Measurements from ENCODE around the gene MARCO.

MARCO gene

DNA sequence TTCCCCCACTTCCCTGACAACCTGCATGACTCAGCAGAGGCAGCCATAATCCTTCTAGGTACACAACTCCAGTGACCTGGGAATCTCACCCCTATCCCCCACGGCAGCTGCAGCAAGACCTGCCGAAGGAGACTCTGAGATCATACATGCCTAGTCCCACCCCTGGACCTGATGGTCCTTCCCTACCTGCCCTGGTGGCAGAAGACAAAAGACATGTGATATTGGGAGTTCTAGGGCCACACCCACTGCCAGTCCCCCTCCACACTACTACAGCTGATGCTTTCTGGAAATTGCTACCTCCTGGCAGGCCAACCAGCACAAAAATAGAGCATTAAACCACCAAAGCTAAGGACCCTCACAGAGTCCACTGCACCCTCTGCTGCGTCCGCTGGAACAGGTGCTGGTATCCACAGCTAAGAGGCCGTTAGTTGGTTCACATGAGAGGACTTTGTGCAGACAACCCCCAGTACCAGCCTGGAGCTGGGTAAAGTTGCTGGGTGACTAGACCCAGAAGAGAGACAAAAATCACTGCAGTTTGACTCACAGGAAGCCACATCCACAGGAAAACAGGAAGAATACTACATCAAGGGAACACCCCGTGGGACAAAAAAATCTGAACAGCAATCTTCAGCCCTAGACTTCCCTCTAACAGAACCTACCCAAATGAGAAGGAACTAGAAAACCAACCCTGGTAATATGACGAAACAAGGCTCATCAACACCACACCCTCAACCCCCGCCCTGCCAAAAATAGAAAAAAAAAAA is 12.5 kb downstream of the MARCO start:
- Histone ChIP-seq H3K27ac (no peak overlapping the region), H2AFZ (ENCODE audit: low read depth) (no peak overlapping the region), H3K36me3 (ENCODE audit: insufficient read depth) (no peaks in the 10 kb centered on the region), H3K4me3 (IDR thresholded peaks at IDR 0.05; ENCODE audit: insufficient read depth, low read depth, low read length) (no peak overlapping the region), H3K9ac (no peak overlapping the region), H3K27me3 (ENCODE audit: insufficient read depth, low read depth) (no peaks in the 10 kb centered on the region), H3K79me2 (ENCODE audit: insufficient read depth, low read depth) (no peaks in the 10 kb centered on the region), H3K4me2 (no peak overlapping the region), H3K4me1 (ENCODE audit: low read depth, poor library complexity, severe bottlenecking) (no peaks in the 10 kb centered on the region), H4K20me1 (ENCODE audit: insufficient read depth) (no peaks in the 10 kb centered on the region)
- TF ChIP-seq, protein P1, sequence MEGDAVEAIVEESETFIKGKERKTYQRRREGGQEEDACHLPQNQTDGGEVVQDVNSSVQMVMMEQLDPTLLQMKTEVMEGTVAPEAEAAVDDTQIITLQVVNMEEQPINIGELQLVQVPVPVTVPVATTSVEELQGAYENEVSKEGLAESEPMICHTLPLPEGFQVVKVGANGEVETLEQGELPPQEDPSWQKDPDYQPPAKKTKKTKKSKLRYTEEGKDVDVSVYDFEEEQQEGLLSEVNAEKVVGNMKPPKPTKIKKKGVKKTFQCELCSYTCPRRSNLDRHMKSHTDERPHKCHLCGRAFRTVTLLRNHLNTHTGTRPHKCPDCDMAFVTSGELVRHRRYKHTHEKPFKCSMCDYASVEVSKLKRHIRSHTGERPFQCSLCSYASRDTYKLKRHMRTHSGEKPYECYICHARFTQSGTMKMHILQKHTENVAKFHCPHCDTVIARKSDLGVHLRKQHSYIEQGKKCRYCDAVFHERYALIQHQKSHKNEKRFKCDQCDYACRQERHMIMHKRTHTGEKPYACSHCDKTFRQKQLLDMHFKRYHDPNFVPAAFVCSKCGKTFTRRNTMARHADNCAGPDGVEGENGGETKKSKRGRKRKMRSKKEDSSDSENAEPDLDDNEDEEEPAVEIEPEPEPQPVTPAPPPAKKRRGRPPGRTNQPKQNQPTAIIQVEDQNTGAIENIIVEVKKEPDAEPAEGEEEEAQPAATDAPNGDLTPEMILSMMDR (conservative IDR thresholded peaks at IDR 0.05; ENCODE audit: low read depth, low read length), result no peak

- H3K27ac ChIP-seq, result no peak overlapping the region
- no peaks in the 10 kb centered on the region for H3K4me1 ChIP-seq (ENCODE audit: low read depth, poor library complexity, severe bottlenecking)
- H2AFZ ChIP-seq (ENCODE audit: low read depth), result no peak overlapping the region
- no peak overlapping the region for H3K9ac ChIP-seq
- no peaks in the 10 kb centered on the region for H3K79me2 ChIP-seq (ENCODE audit: insufficient read depth, low read depth)
- H3K27me3 ChIP-seq (ENCODE audit: insufficient read depth, low read depth), result no peaks in the 10 kb centered on the region
- no peak overlapping the region for H3K4me3 ChIP-seq (IDR thresholded peaks at IDR 0.05; ENCODE audit: insufficient read depth, low read depth, low read length)
- no peak overlapping the region for H3K4me2 ChIP-seq
- H3K36me3 ChIP-seq (ENCODE audit: insufficient read depth), result no peaks in the 10 kb centered on the region
- no peaks in the 10 kb centered on the region for H4K20me1 ChIP-seq (ENCODE audit: insufficient read depth)
- TF ChIP-seq, protein P1 (conservative IDR thresholded peaks at IDR 0.05; ENCODE audit: low read depth, low read length), result no peak
These were observed 23.7 kb downstream of the MARCO start for GRCh38 chr2:118965737-118966136.

- Histone ChIP-seq H3K4me2 (no peak overlapping the region), H3K27me3 (ENCODE audit: insufficient read depth, low read depth) (no peaks in the 10 kb centered on the region), H3K27ac (no peak overlapping the region), H3K4me3 (IDR thresholded peaks at IDR 0.05; ENCODE audit: insufficient read depth, low read depth, low read length) (no peak overlapping the region), H3K9ac (no peak overlapping the region), H3K4me1 (ENCODE audit: low read depth, poor library complexity, severe bottlenecking) (no peaks in the 10 kb centered on the region), H4K20me1 (ENCODE audit: insufficient read depth) (no peaks in the 10 kb centered on the region), H3K36me3 (ENCODE audit: insufficient read depth) (no peaks in the 10 kb centered on the region), H3K79me2 (ENCODE audit: insufficient read depth, low read depth) (no peaks in the 10 kb centered on the region), H2AFZ (ENCODE audit: low read depth) (no peak overlapping the region)
- TF ChIP-seq, protein P1 (conservative IDR thresholded peaks at IDR 0.05; ENCODE audit: low read depth, low read length), result no peak
These were observed 25.3 kb downstream of the MARCO start for GRCh38 chr2:118967124-118967880.

- TF ChIP-seq, protein P1 (conservative IDR thresholded peaks at IDR 0.05; ENCODE audit: low read depth, low read length), result no peak
- H3K79me2 ChIP-seq (ENCODE audit: insufficient read depth, low read depth), result no peaks in the 10 kb centered on the region
- no peak overlapping the region for H2AFZ ChIP-seq (ENCODE audit: low read depth)
- H3K4me3 ChIP-seq (IDR thresholded peaks at IDR 0.05; ENCODE audit: insufficient read depth, low read depth, low read length), result no peak overlapping the region
- H3K27ac ChIP-seq, result no peak overlapping the region
- no peaks in the 10 kb centered on the region for H3K36me3 ChIP-seq (ENCODE audit: insufficient read depth)
- H4K20me1 ChIP-seq (ENCODE audit: insufficient read depth), result no peaks in the 10 kb centered on the region
- no peak overlapping the region for H3K9ac ChIP-seq
- H3K4me2 ChIP-seq, result no peak overlapping the region
- H3K27me3 ChIP-seq (ENCODE audit: insufficient read depth, low read depth), result no peaks in the 10 kb centered on the region
- no peaks in the 10 kb centered on the region for H3K4me1 ChIP-seq (ENCODE audit: low read depth, poor library complexity, severe bottlenecking)
These were observed 26.0 kb downstream of the MARCO start for GRCh38 chr2:118968042-118968441.

Data from KMS-11 (cell line).